NCI-H526 (cell line): ENCODE measurements around the gene FBXL13.
"Not testable (repeated sequence)": the region's sequence is repeated elsewhere in the genome, so short reads cannot be mapped to it uniquely, and the experiment has no call there.

Source experiments
- DNase-seq, 2 experiments: peaks; one replicate each; lab custom pipeline; 2025; lab: John Stamatoyannopoulos, UW

FBXL13 gene

DNA sequence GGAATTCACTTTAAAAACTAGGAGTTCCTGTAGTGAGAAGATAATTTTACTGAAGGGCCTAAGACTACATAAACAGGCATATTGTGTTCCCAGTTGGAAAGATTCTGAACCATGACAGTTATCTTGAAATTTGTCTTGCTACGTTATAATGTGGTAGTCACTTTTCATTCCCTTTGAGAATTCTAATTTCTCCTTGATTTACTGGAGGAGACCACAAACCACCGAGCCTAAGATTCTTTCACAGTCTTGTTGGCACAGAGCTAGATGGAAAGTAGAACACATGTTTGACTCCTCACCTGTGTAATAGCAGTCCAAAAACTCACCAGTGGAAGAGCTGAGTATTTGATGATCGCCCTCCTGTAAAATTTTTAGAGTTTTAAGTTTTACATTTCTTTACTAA is 5.2 kb upstream of the FBXL13 start:
- DNase-seq = no peak

DNA sequence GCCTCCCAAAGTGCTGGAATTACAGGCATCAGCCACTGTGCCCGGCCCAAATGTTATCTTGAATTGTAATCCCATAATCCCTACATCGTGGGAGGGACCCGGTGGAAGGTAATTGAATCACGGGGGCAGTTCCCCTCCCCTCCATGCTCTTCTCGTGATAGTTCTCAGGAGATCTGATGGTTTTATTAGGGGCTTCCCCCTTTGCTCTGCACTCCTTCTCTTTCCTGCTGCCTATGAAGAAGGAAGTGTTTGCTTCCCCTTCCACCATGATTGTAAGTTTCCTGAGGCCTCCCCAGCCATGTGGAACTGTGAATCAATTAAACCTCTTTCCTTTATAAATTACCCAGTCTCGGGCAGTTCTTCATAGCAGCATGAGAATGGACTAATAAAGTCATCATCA is 3.6 kb upstream of the FBXL13 start:
- DNase-seq = not testable (repeated sequence)

DNA sequence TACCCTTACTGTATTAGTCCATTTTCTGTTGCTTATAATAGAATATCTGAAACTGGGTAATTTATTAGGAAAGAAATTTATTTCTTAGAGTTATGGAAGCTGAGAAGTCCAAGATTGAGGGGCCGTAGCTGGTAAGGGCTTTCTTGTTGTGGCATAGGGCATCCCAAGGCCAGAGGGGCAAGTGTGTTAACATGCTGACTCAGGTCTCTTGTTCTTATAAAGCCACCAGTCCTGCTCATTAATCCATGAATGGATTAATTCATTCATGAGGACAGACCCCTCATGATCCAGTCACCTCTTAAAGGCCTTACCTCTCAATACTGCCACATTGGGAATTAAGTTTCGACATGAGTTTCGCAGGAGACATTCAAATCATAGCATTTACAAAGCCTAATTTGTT is 2.7 kb upstream of the FBXL13 start:
- no peak for DNase-seq

DNA sequence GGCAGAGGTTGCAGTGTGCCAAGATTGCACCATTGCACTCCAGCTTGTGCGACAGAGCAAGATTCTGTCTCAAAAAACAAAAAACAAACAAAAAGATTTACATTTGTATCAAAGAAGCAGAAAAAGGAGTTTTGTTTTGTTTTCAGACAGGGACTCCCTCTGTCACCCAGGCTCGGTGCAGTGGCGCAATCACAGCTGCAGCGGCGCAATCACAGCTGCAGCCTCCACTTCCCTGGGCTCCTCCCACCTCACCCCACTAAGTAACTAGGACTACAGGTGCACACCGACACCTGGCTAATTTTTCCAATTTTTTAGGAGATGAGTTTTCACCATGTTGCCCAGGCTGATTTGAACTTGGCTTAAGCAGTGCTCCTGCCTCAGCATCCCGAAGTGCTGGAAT is 2.2 kb upstream of the FBXL13 start:
- no peak for DNase-seq

DNA sequence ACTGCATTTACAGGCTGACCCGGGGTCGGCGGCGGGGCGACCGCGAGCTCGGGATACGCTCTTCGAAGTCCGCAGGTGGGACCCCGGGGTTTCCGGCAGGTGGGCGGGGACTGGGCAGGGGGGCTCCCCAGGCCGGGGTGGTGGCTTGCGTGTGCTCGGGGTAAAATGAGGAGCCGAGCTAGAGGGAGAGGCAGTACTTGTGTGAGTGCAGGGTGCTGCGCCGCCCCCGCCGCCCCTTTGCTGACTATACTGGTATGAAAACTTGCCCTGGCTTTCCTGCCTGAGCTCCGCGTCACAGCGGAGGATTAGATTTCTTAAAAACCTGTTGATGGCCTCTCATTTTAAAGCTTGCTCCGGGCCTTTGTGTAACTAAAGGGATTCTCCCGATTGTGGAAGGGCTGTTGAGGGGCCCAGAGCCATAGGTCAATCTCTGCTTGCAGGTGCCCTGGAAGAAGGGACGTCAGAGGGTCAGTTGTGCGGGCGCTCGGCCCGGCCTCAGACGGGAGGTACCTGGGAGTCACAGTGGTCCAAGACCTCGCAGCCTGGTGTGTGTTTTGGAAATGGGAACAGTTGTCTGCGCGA is 832 bp upstream of the FBXL13 start:
- peak; percentile 52 to 84 for DNase-seq

DNA sequence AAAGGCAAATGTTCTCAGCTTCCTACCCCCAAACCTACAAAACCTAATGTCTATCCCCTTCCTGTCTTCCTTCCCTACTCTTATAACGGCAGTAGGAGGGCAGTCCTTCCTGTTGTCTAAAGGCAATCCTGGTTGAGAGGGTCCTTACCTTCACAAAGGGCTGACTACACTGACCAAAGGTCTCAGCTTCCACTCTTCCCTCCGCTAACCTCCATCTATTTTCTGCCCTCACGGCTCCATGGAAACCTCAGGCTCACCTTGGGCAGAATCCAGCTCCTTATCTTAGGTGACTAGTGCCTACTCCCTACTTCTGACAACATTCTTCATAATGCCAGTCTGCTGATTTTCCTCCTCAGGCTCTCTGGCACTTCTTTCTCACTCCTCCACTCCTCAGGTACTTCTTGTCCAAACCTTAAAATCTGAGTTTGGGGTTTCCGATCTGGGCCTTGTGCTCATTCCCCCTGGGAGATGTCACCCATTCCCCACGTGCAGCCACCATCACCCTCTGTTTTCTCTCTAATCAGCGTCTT is 542 bp downstream of the FBXL13 start:
- peak in 1 of 2 experiments; percentile 35 for DNase-seq

DNA sequence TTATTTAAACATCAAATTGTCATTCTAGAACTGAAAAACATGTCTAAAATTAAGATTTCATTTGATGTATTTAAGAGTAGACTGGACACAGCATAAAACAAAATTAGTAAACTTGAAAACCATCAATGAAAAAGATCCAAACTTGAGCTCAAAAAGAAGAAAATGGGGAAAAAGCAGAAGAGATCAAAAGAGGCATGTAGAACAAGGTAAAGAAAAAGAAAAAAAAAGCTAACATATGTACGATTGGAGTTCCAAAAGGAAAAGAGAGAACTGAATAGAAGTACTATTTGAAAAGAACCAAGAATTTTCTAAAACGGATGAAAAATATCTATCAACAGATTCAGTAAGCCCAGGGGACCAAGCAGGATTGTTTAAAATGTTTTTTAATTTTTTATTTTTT is 3.6 kb downstream of the FBXL13 start:
- no peak for DNase-seq

DNA sequence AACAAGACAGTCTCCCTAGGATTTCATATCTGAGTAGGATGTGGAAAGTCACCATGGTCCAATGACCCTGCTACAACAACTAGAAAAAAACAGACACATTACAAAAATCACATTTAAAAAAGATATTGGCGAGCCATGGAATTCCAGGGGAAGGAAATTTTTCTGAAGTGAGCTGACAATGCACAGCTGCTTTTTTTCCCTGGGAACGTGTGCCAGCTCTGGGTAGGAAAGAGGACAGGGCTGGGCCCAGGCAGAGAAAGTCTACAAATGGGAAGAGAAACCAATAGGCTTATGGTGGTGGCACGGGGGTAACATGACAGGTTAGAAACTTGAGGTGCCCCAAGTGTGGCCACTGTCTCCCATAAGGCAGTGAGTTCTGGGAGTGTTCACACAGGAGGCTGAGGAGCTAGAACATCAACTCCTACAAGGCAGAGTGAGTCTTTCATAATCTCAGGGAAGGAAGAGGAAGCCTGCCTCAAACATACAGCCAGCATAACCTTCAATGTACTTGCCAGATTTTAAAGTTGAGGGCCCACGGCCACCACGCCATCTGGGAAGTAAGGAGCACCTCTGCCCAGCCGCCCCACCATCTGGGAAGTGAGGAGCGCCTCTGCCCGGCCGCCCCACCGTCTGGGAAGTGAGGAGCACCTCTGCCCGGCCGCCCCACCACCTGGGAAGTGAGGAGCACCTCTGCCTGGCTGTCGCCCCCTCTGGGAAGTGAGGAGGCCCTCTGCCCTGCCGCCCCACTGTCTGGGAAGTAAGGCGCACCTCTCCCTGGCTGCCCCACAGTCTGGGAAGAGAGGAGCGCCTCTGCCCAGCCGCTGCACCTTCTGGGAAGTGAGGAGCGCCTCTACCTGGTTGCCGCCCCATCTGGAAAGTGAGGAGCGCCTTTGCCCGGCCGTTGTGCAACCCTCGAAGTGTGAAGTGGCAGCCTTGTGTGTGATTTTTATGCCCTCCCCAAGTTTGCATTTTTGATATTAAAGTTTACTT is 5.9 kb downstream of the FBXL13 start:
- no peak for DNase-seq

DNA sequence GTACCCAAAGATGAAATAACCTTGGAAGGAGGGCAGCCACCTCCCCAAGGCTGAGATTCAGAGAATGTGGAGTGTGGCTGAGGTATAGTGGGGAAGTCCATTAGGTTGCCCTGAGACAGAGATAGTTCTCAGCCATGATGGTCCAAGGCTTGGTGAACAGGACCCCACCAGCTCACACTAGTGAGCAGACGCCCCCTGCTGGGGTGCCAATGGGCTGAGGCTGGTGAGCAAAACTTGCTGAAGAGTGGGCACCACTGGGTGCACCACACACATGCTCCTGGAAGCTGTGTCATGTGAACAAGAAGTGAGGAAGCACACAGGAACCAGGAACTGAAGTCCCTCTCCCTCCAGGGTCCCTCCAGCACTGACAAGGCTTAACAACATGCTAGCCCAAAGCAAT is 8.9 kb downstream of the FBXL13 start:
- DNase-seq = peak; percentile 43 to 86

DNA sequence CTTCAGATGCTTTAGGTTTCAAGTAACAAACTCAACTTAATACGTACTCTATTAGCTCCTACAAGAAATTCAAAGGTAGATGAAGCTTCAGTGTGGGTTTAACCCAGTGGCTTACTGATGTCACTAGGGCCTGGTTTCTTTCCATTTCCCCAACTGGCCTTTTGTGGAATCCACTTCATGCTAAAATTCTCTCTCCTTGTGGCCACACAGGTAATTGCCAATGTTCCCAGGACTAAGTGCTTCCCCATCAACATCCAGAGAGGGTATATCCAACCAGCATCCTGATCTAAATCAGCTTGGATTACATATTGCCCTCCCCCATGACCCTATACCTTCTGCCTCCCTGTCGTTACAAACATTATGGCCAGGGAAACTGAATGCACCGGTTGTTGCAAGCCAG is 10.7 kb downstream of the FBXL13 start:
- no peak for DNase-seq

DNA sequence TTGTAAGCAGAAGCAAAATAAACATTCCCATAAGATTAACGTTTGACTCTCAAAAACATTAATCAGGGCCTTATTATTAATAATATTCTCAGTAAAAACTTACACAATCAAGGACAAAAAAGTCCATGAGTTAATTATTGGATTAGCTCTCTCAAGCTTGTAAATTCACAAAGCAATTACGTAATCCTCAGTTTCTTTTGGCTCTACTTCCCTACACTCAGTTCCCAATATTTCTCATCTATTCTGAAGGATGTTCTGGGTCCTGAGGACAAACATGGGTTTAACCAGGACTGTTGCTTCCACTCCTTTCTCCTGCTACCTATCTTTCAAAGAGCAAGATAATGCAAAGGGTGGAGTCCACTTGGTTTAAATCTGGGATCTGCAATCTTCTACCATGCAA is 15.1 kb downstream of the FBXL13 start:
- no peak for DNase-seq

DNA sequence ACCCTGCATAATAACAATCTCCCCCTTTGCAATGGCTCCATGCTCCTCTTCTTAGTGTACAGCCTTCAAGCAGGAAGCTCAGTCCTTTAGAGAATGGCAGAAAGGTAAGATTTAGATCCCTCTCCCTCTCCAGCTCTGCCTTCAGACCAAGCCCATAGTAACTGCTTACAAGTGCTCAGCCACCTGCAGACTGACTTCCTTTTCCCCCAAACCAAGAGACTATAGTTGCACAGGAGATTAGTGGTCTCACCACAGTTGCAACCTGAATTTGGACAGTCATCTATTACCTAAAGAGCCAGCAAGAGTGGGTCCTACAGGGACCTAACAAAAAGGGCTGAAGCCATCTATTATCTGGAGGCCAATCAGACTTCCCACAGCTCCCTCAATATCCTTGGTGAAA is 16.5 kb downstream of the FBXL13 start:
- DNase-seq = no peak

DNA sequence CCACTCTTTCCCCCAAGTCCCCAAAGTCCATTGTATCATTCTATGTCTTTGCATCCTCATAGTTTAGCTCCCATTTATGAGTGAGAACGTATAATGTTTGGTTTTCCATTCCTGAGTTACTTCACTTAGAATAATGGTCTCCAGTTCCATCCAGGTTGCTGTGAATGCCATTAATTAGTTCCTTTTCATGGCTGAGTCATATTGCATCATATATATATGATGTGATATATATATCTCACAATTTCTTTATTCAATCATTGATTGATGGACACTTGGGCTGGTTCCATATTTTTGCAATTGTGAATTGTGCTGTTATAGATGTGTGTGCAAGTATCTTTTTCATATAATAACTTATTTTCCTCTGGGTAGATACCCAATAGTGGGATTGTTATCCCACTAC is 18.6 kb downstream of the FBXL13 start:
- not testable (repeated sequence) for DNase-seq

DNA sequence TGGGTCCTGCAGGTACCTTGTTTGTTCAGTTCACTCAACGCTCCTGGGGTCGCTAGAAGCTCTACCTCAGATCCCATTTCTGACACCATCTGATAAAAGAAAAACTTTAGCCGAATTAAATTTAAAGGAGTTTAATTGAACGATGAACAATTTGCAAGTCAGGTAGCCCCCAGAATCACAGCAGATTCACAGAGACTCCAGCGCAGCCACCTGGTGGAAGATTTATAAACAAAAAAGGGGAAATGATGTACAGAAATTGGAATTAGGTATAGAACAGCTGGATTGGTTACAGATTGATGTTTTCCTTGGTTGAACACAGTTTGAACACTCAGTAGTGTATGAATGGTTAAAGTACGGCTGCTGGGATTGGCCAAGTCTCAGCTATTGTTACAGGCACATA is 23.1 kb downstream of the FBXL13 start:
- DNase-seq = no peak

DNA sequence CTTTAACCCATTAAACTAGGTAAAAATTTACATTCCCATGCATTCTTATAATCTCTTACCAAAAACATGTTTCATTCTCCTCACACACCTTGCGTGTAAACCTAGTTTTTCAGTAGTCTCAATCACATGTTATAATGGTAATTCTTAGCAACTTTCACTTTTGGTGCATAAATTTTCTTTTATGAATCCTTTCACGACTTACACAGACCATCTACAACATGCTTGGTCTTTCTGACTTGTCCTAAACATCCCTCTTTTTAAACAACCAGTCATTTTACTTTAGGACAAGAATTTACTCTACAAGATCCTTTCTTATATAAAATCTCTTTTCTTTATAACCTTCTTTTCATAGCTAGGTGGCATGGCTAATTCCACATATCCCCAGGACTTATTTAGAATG is 25.8 kb downstream of the FBXL13 start:
- no peak for DNase-seq

DNA sequence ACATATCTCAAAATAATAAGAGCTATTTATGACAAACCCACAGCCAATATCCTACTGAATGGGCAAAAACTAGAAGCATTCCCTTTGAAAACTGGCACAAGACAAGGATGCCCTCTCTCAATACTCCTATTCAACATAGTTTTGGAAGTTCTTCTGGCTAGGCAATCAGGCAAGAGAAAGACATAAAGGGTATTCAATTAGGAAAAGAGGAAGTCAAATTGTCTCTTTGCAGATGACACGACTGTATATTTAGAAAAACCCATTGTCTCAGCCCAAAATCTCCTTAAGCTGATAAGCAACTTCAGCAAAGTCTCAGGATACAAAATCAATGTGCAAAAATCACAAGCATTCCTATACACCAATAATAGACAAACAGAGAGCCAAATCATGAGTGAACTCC is 32.8 kb downstream of the FBXL13 start:
- DNase-seq = not testable (repeated sequence)

DNA sequence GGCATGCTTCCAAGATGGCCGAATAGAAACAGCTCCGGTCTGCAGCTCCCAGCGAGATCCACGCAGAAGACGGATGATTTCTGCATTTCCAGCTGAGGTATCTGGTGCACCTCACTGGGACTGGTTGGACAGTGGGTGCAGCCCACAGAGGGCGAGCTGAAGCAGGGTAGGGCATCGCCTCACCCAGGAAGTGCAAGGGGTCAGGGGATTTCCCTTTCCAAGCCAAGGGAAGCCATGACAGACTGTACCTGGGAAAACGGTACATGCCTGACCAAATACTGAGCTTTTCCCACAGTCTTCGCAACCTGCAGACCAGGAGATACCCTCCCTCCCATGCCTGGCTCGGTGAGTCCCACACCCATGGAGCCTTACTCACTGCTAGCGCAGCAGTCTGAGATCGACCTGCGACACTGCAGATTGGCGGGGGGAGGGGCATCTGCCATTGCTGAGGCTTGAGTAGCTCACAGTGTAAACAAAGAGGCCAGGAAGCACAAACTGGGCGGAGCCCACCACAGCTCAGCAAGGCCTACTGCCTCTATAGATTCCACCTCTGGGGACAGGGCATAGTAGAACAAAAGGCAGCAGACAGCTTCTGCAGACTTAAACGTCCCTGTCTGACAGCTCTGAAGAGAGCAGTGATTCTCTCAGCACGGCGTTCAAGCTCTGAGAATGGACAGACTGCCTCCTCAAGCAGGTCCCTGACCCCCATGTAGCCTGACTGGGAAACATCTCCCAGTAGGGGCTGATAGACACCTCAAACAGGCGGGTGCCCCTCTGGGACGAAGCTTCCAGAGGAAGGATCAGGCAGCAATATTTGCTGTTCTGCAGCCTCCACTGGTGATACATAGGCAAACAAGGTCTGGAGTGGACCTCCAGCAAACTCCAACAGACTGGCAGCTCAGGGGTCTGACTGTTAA is 36.5 kb downstream of the FBXL13 start:
- DNase-seq = peak in 1 of 2 experiments; percentile 41

DNA sequence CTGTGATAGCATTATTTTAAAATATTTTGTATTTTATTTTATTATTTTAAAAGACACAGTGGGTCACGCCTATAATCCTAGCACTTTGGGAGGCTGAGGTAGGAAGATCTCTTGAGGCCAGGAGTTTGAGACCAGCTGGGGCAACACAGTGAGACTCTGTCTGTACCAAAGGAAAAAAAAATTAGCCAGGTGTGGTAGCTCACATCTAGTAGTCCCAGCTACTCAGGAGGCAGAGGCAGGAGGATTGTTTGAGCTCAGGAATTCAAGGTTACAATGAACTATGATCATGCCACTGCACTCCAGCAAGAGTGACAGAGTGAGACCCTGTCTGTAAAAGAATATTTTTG is 37.1 kb downstream of the FBXL13 start:
- DNase-seq = no peak

DNA sequence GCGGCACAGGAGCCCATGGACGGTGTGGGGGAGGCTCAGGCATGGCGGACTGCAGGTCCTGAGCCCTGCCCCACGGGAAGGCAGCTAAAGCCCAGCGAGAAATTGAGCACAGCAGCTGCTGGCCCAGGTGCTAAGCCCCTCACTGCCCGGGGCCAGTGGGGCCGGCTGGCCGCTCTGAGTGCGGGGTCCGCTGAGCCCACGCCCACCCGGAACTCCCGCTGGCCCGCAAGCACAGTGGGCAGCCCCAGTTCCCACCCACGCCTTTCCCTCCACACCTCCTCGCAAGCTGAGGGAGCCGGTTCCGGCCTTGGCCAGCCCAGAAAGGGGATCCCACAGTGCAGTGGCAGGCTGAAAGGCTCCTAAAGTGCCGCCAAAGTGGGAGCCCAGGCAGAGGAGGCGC is 40.3 kb downstream of the FBXL13 start:
- not testable (repeated sequence) for DNase-seq

DNA sequence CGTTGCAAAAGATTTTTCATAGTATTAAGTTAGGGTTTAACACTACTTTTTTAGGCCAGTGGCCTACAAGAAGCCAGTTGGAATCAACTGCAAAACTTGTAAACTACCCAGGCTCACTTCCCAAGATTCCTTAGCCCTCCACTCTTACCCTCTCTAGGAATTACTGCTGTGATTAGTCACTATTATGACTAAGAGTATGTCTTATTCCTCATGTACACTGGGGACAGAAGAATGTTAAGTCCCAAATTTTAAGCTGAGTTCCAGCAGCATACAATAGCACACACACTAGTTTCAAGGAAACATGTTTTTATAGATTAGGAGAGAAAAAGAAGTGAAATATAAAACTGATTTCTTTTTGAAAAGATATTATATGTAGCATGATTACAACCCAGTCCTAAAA is 42.8 kb downstream of the FBXL13 start:
- DNase-seq = no peak

DNA sequence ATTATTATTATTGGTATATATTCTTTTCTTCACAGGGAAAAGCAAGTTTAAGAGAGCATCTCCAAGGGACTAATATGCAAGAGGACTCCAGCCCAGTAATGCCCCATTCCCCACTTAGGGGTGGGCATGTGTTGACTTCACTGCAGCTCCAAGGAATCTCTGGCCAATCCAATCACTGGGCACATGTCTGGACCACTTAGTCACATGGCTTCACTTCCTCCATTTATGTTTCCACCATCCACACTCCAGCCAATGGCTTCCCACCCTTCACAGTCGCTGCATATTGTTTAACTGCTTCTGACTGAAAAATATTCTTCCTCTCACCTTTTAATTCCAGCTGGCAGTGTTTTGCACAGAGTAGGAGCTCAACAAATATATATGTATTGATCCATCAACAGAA is 43.6 kb downstream of the FBXL13 start:
- DNase-seq = no peak

DNA sequence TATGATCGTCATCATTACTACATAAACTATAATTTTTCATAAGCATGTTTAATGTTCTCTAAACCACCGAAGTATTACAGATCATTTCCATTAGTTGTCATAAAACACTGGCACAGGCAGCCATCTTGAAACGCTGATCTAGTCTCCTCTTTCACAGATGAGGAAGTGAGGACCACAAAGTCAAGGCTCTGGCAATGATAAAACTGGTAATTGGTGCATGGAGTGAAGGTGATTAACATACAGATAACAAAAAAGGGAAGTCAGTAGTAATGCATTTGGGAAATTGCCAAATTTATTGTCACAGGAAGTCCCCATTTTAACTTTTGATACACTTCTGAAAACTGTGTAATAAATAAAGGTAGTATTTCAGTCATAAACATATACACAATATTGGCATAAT is 49.3 kb downstream of the FBXL13 start:
- DNase-seq = no peak
